GM03348 (cell line): ENCODE measurements around the gene POTEG.
A peak's percentile ranks its signal among the peaks of the same experiment; 100 is the strongest.
"Not testable (repeated sequence)": the region's sequence is repeated elsewhere in the genome, so short reads cannot be mapped to it uniquely, and the experiment has no call there.

Source experiments
- DNase-seq: peaks from one replicate; pipeline ENCODE4 v3.0.0; 2012; ENCODE audit warnings: low spot score

The POTEG gene

DNA sequence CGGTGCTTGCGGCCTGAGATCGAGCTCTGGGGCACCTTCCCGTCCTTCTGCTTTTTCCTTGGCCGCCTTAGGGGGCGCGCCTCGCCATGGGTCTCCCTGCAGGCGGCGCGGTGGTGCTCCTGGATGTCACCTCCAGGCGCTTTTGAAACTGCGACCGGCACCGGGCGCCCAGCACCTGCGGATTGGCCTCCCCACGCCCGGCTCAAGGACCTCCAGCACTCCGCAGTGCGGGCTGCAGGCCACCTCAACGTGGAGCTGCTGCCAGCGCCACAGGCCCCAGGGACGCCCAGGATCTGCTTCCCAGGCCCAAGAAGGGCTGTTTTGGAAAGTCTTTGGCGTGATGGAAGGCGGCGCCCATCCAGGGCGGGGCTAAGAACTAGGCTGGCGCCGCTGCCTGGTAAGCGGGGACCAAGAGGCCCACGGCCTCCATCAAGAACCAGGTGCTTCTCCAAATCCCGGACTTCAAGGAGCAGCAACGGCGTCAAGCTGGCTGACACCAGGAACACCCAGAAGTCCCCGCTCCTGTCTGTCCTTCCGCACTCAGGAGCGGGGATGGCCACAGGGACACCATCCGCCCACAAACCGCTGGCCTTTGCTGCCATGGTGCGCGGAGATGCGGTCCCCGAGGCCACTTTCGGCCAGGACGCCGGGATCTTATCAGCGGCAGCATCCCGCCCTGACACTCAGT, 61.2 kb downstream of the POTEG start:
- DNase-seq: peak; percentile 1

DNA sequence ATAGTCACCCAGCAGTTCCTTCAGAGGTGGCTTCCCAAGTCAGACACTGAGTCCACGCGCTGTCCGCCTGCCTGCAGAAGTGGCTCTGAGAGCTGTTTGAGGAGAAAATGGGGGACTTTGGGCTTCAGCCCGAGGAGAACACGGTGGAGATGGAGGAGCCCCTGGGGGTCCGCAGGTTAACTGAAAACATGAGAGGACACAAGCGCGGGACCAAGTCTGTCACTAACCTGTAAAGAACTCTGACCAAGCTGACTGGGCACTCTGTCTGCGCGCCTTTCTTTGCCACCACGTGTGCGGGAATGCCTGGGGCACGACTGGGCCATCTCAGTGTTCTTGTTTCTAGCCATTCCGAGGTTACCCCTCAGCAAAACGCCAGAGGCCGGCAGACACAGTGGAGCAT, 62.4 kb downstream of the POTEG start:
- DNase-seq: not testable (repeated sequence)

DNA sequence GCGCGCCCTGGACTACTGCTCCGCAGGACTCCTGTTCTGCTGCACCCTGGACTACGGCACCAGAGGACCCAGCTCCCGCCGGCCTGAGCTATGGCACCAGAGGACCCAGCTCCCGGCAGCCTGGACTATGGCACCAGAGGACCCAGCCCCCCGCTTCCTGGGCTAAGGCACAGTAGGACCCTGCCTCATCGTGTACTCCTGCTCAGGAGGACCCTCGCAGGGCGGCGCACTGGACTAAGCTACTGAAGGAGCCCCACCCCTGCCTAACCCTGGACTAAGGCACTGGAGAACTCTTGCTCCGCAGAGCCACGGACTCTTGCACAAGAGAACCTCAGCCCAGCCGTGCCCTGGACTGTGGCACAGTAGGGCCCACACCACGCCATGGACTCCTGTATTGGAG, 71.3 kb downstream of the POTEG start:
- not testable (repeated sequence) for DNase-seq

DNA sequence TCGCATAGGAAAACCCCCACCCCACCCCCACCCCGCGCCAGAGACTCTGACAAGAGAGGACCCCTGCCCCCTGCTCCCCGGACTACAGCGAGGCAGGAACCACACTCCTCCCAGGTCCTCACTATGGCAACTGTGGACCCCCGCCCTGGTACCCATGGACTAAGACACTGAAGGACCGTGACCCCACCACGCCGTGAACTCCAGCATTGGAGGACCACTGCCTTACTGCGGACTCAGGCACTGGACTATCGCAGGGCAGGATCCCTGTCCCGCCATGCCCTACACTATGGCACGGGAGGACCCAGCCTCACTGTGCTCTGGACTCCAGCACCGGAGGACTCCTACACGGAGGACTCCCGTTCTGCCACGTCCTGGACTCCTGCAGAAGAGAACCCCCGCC, 71.8 kb downstream of the POTEG start:
- DNase-seq: not testable (repeated sequence)

DNA sequence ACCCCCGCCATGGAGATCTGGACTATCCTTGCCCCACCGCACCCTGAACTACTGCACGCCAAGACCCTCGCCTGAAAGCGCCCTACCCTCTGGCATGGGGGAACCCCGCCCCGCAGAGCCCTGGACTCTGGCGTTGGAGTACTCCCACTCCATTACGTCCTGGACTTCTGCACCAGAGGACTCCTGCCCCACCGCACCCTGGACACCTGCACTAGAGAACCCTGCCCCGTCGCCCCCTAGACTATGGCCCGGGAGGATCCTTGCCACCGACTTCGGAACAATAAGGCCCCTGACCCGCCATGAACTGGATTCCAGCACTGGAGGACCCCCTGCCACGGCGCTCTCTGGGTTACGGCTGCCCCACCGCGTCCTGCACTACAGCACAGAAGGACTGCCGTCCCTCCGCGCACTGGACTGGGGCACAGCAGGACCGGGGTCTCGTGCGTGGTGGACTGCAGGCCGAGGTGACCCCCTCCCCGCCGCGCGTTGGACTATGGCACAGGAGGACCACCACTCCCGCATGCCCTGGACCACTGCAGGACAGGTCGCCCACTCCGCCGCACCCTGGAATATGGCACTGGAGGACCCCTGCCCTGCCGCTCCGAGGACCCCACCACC, 72.4 kb downstream of the POTEG start:
- not testable (repeated sequence) for DNase-seq

DNA sequence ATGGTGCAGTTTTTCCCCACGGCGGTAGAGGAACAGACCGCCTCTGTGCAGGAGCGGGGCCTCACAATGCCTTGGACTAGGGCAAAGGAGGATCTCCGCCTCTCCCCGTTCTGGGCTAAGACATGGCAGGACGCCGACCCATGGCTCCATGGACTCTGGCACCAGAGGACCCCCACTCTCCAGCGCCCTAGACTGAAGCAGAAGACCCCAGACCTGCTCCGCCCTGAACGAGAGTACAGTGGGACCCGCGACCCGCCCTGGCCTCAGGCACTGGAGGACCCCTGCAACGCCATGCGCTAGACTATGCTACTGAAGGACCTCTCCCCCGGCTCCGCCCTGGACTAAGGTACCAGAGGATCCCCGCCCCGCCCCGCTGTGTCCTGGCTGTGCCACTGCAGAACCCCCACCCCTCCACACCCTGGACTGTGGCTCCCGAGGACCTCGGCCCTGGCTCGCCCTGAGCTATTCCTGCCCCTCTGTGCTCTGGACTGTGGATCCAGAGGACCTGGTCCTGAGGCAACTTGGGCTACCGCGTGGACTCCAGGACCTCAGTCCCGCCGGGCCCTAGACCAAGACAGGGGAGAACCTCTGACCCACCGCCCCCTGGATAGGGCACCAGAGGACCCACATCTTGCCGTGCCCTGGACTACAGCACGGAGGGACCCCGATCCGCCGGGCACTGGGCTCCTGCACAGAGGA, 73.1 kb downstream of the POTEG start:
- not testable (repeated sequence) for DNase-seq
